HFFc6 (cell line): ENCODE results near the gene UVRAG. TPM values are rescaled to one million over a fixed set of nuclear protein-coding genes. Genes with fewer than 3 reads are reported as not detected.
A peak's percentile ranks its signal among the peaks of the same experiment; 100 is the strongest.

Source experiments
- DNase-seq: peaks from one replicate; pipeline ENCODE4 v3.0.0-alpha.2; 2018
- H3K27ac Mint-ChIP-seq: 2 replicates; pipeline ENCODE4 v1.8.0; 2020; ENCODE audit warnings: mild to moderate bottlenecking, mixed read lengths
- H3K27me3 Mint-ChIP-seq: 2 replicates; pipeline ENCODE4 v1.8.0; 2021; ENCODE audit warnings: mild to moderate bottlenecking, moderate library complexity, mixed read lengths; ENCODE audit not compliant: insufficient read depth
- H3K36me3 Mint-ChIP-seq: 2 replicates; pipeline ENCODE4 v1.8.0; 2021; ENCODE audit warnings: low read depth, mixed read lengths
- H3K4me1 Mint-ChIP-seq: 2 replicates; pipeline ENCODE4 v1.8.0; 2020; ENCODE audit warnings: low read depth, mixed read lengths
- H3K4me3 Mint-ChIP-seq: 2 replicates; pipeline ENCODE4 v1.8.0; 2020; ENCODE audit warnings: mild to moderate bottlenecking, moderate library complexity, mixed read lengths
- H3K9me3 Mint-ChIP-seq: 2 replicates; pipeline ENCODE4 v1.8.0; 2020; ENCODE audit warnings: mild to moderate bottlenecking, mixed read lengths
- total RNA-seq, 6 experiments: library from RNA; stranded (reverse); fragmentation: NEBNext Ultra II Directional; extraction: Animal tissue kit (Norgen Biotek cat#: 25700); gene quantifications; 2 replicates in 1 of 6; 3 replicates in 5 of 6; pipeline ENCODE4 v1.2.3, GENCODE V29; 2021
- TF ChIP-seq, protein P1 (sequence below): fragments of 200-600 bp; sonication (generic); IDR thresholded peaks from 2 replicates; pipeline ENCODE4 v1.5.0; 2021; ENCODE audit warnings: antibody characterized with exemption, mild to moderate bottlenecking

The UVRAG gene
- total RNA-seq, 6 experiments from 2014 or later = 9.4 to 12.9 (median 10.7) TPM

DNA sequence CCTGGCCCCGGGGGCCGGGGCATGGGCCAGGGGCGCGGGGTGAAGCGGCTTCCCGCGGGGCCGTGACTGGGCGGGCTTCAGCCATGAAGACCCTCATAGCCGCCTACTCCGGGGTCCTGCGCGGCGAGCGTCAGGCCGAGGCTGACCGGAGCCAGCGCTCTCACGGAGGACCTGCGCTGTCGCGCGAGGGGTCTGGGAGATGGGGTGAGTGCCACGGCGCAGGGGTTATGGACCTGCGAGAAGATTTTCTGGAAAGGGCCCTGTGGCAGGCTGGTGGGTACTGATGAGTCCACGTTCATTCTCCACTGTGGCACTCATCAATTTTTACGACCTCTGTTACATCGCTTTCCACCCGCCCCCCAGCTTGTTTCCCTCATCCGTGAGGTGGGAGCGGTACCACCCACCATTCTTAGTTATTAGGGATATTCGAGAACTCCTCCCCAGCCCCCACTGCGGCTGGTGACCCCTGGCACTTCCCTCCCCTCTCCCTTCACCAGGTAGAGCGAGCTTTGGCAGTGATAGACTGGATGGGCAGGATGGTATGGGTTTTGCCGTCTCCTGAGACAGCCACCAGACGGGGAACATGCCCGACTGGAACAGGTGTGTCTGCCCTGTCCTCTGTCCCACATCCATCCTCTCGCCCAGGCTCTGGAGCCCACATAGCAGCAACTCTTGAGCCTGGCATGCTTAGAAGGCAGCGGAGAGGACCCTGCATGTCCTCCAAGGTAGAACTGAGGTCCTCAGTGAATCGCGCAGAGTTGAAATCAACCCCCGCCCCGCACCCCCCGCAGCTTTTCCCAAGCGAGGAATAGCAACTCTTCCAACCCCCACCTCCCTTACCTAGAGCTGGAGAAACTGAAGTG, 45.9 kb upstream of the UVRAG start:
- H3K9me3 Mint-ChIP-seq = no peaks in the 10 kb centered on the region
- peaks cover 20% of the 10 kb centered on the region for H3K4me1 Mint-ChIP-seq
- H3K4me3 Mint-ChIP-seq = no peak overlapping the region
- DNase-seq = no peak
- H3K27ac Mint-ChIP-seq = no peak overlapping the region
- peaks cover 48% of the 10 kb centered on the region for H3K27me3 Mint-ChIP-seq
- TF ChIP-seq, protein P1, sequence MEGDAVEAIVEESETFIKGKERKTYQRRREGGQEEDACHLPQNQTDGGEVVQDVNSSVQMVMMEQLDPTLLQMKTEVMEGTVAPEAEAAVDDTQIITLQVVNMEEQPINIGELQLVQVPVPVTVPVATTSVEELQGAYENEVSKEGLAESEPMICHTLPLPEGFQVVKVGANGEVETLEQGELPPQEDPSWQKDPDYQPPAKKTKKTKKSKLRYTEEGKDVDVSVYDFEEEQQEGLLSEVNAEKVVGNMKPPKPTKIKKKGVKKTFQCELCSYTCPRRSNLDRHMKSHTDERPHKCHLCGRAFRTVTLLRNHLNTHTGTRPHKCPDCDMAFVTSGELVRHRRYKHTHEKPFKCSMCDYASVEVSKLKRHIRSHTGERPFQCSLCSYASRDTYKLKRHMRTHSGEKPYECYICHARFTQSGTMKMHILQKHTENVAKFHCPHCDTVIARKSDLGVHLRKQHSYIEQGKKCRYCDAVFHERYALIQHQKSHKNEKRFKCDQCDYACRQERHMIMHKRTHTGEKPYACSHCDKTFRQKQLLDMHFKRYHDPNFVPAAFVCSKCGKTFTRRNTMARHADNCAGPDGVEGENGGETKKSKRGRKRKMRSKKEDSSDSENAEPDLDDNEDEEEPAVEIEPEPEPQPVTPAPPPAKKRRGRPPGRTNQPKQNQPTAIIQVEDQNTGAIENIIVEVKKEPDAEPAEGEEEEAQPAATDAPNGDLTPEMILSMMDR = no peak
- no peaks in the 10 kb centered on the region for H3K36me3 Mint-ChIP-seq

DNA sequence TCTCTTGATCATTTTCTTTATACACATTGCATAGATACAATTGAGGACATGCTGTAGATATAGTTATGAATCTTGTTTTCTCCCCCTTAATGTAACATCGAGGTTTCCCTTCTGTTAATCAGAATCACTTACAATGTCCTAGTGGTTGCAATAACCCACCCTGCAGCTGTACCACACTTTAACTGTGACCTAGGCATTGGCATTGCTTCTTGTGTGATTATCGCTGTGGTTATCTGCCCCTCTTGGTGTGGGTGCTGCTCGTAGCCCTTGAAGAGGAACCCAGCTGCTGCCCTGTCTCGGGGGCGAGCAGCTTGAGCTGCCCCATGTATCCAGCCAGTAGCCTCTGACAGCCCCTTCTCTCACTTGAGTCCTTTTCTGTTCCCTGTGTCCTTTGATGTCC, 44.9 kb upstream of the UVRAG start:
- TF ChIP-seq, protein P1 = no peak
- peaks cover 20% of the 10 kb centered on the region for H3K4me1 Mint-ChIP-seq
- peaks cover 45% of the 10 kb centered on the region for H3K27me3 Mint-ChIP-seq
- H3K27ac Mint-ChIP-seq = no peak overlapping the region
- H3K4me3 Mint-ChIP-seq = no peak overlapping the region
- no peak for DNase-seq
- H3K36me3 Mint-ChIP-seq = no peaks in the 10 kb centered on the region
- H3K9me3 Mint-ChIP-seq = no peaks in the 10 kb centered on the region

- peak; percentile 39 for DNase-seq
- no peak overlapping the region for H3K27ac Mint-ChIP-seq
- no peaks in the 10 kb centered on the region for H3K36me3 Mint-ChIP-seq
- H3K9me3 Mint-ChIP-seq = no peaks in the 10 kb centered on the region
- TF ChIP-seq, protein P1 = no peak
- peaks cover 40% of the 10 kb centered on the region for H3K27me3 Mint-ChIP-seq
- H3K4me3 Mint-ChIP-seq = no peak overlapping the region
- peaks cover 20% of the 10 kb centered on the region for H3K4me1 Mint-ChIP-seq
Measured at GRCh38 chr11:75771646-75772410, 43.2 kb upstream of the UVRAG start.

DNA sequence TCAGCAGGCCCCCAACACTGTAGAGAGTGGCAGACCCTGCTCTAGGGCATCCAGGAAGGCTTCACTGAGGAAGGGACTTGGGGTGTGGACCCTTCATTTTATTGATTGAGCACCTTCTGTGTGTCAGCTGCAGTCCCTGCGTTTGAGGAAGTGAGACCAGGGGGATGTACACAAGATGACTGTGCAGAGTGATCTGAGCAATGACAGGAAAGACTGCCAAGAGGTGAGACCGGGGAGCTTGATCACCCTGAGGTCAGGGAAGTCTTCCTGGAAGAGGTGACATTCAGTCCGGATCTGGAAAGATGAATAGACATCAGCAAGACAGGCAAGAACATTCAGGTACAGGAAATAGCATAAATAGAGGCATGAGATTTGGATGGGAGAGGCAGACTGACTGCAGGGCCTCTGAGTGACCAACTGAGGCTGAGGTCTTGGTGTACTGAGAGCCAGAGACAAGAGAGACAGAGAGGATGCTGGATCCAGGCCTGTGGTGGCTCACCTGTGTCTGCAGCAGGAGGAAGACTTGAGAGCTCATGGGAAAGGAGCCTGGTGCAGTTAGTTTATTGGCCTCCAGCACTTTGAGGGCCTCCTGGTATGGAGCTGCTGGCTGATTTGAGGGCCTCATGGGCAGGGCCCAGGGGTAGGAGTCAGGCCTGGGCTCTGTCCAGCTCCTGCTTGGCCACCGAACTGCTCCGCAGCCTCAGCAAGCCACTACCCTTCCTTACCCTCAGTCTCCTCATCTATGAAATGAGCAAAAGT, 41.2 kb upstream of the UVRAG start:
- Mint-ChIP-seq H3K27me3 (peaks cover 28% of the 10 kb centered on the region), H3K4me1 (peaks cover 33% of the 10 kb centered on the region), H3K27ac (no peak overlapping the region), H3K4me3 (no peak overlapping the region), H3K9me3 (no peaks in the 10 kb centered on the region), H3K36me3 (no peaks in the 10 kb centered on the region)
- TF ChIP-seq, protein P1 = no peak
- no peak for DNase-seq

DNA sequence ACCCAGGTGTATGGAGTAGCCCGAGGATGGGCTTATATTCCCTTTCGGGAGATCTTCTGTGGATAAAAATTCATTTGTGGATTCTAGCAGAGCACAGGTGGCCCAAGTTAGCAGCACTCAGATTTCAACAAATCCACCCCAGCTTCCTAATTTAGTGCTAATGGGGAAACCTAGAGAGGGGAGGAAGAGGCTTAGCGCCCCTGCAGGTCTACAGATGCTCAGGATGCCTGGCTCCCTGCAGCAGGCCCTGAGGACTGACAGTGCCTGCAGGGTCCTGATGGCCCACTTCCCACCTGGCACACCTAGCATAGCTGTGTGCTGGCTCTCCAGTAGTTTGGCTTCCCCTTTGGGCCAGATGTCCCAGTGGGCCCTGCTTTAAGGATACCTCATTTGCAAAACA, 40.0 kb upstream of the UVRAG start:
- Mint-ChIP-seq H3K36me3 (no peaks in the 10 kb centered on the region), H3K27me3 (peaks cover 18% of the 10 kb centered on the region), H3K4me3 (no peak overlapping the region), H3K9me3 (no peaks in the 10 kb centered on the region), H3K4me1 (peaks cover 33% of the 10 kb centered on the region), H3K27ac (no peak overlapping the region)
- no peak for DNase-seq
- TF ChIP-seq, protein P1 = no peak
